AG09309 (cell line): Measurements from ENCODE around the gene SUGCT.

Experiments
- DNase-seq: peaks from one replicate; pipeline ENCODE4 v3.0.0-alpha.2; 2010; ENCODE audit warnings: low read depth
- H3K4me3 ChIP-seq: 2 replicates; pipeline ENCODE4 v1.5.1; 2011; ENCODE audit warnings: mild to moderate bottlenecking, low read depth, low read length, moderate library complexity; ENCODE audit not compliant: control insufficient read depth
- CTCF ChIP-seq: IDR thresholded peaks from 2 replicates; pipeline ENCODE4 v1.5.1; 2011; ENCODE audit warnings: mild to moderate bottlenecking, low read depth, low read length, inconsistent platforms; ENCODE audit not compliant: insufficient read depth, control insufficient read depth; ENCODE audit errors: missing control alignments

Gene SUGCT

GRCh38 chr7:40694026-40694809, 559.4 kb downstream of the SUGCT start:
- H3K4me3 ChIP-seq: no peak overlapping the region
- TF ChIP-seq CTCF: no peak
- DNase-seq: peak; percentile 39

- TF ChIP-seq CTCF: no peak
- no peak overlapping the region for H3K4me3 ChIP-seq
- DNase-seq: no peak
Observed at GRCh38 chr7:40694991-40695390, 560.2 kb downstream of the SUGCT start.

- H3K4me3 ChIP-seq: no peak overlapping the region
- no peak for DNase-seq
- no peak for TF ChIP-seq CTCF
Observed at GRCh38 chr7:40697653-40698052, 562.8 kb downstream of the SUGCT start.

GRCh38 chr7:40698214-40698920, 563.6 kb downstream of the SUGCT start:
- H3K4me3 ChIP-seq: no peak overlapping the region
- TF ChIP-seq CTCF: no peak
- no peak for DNase-seq

- DNase-seq: no peak
- H3K4me3 ChIP-seq: no peak overlapping the region
- TF ChIP-seq CTCF: no peak
Observed at GRCh38 chr7:40698921-40699260, 564.1 kb downstream of the SUGCT start.

GRCh38 chr7:40700653-40701421, 566.0 kb downstream of the SUGCT start:
- peak; percentile 81 for DNase-seq
- TF ChIP-seq CTCF: no peak
- no peak overlapping the region for H3K4me3 ChIP-seq
